Right lobe of liver (tissue), 6 donors: ENCODE data around the gene KLHL22. TPM values are rescaled to one million over a fixed set of nuclear protein-coding genes. Genes with fewer than 3 reads are reported as not detected.
A peak's percentile ranks its signal among the peaks of the same experiment; 100 is the strongest.
"Not testable (repeated sequence)": the region's sequence is repeated elsewhere in the genome, so short reads cannot be mapped to it uniquely, and the experiment has no call there.

Source experiments
- ATAC-seq, 4 donors: fragments of 200-7000 bp; cut with Tn5 transposase; one replicate each; pipeline ENCODE4 v1.9.1; 2020; ENCODE audit warnings: mild to moderate bottlenecking in 4 of 4, moderate library complexity in 4 of 4
- DNase-seq, 3 donors: peaks; one replicate each; pipeline ENCODE4 v3.0.0-alpha.2; 2020
- H3K27ac ChIP-seq, 3 donors: fragments of 200-600 bp; one replicate each; pipeline ENCODE4 v1.8.0; 2022
- H3K27me3 ChIP-seq, 2 donors: fragments of 200-600 bp; one replicate each; pipeline ENCODE4 v1.8.0; 2022
- H3K36me3 ChIP-seq, 4 donors: fragments of 200-600 bp; sonication (generic) in 1 of 4; one replicate each; pipeline versions ENCODE4 v1.5.1 to v1.8.0; 2017 to 2022; ENCODE audit warnings: control low read depth in 1 of 4
- H3K4me1 ChIP-seq, 4 donors: fragments of 200-600 bp; sonication (generic) in 1 of 4; one replicate each; pipeline versions ENCODE4 v1.5.1 to v1.8.0; 2017 to 2022; ENCODE audit warnings: control low read depth in 1 of 4
- H3K4me3 ChIP-seq, 3 donors: fragments of 200-600 bp; one replicate each; pipeline ENCODE4 v1.8.0; 2022
- H3K9me3 ChIP-seq, 4 donors: fragments of 200-600 bp; sonication (generic) in 1 of 4; one replicate each; pipeline versions ENCODE4 v1.5.1 to v1.8.0; 2017 to 2022; ENCODE audit warnings: control low read depth in 1 of 4
- POLR2A ChIP-seq: fragments of 450-650 bp; IDR thresholded peaks from one replicate; pipeline ENCODE4 v1.6.1; 2017; ENCODE audit warnings: antibody characterized with exemption, mild to moderate bottlenecking
- WGBS: methylation state at CpG from one replicate; pipeline ENCODE4 v1.1.6; 2018; ENCODE audit warnings: low coverage, low lambda C conversion rate; ENCODE audit not compliant: insufficient coverage; ENCODE audit errors: missing lambda C conversion rate; 5-methylcytosine and 5-hydroxymethylcytosine counted together
- intact Hi-C, 2 donors: fragments of 100-400 bp; cut with DNase I; formaldehyde crosslinking; loops; one replicate each; pipeline versions ENCODE4 v1.11.2 to v1.14.1; 2022
- total RNA-seq, 6 experiments: library from RNA; depleted of rRNA in 2 of 6; stranded (reverse); fragments of >200 nt in 2 of 6; fragmentation: NEBNext Ultra II Directional in 3 of 6; extraction: Animal tissue kit (Norgen Biotek cat#: 25700) in 3 of 6; gene quantifications; one replicate each; pipeline versions ENCODE4 v1.1.0 to v1.2.4, GENCODE V29; 2016 to 2023
- TF ChIP-seq, protein P1 (sequence below), 4 donors: fragments of 200-600 bp in 3 of 4; fragments of 450-650 bp in 1 of 4; IDR thresholded peaks; one replicate each; pipeline versions ENCODE4 v1.5.1 to v1.8.0; 2016 to 2022; ENCODE audit warnings: antibody characterized with exemption in 4 of 4, mild to moderate bottlenecking in 2 of 4
- donor health status: DM: no; HTN: yes; CAD: no.
- donor health status: DM: no; HTN: no; CAD: no.
- donor health status: DM: no; HTN: no; CAD: no.
- donor health status: DM: no; HTN: yes; CAD: no.
- donor health status: DM: no; HTN: yes; CAD: no.

The KLHL22 gene
- total RNA-seq, 6 experiments from 2014 or later, result 9.0 to 14.2 (median 10.2) TPM

DNA sequence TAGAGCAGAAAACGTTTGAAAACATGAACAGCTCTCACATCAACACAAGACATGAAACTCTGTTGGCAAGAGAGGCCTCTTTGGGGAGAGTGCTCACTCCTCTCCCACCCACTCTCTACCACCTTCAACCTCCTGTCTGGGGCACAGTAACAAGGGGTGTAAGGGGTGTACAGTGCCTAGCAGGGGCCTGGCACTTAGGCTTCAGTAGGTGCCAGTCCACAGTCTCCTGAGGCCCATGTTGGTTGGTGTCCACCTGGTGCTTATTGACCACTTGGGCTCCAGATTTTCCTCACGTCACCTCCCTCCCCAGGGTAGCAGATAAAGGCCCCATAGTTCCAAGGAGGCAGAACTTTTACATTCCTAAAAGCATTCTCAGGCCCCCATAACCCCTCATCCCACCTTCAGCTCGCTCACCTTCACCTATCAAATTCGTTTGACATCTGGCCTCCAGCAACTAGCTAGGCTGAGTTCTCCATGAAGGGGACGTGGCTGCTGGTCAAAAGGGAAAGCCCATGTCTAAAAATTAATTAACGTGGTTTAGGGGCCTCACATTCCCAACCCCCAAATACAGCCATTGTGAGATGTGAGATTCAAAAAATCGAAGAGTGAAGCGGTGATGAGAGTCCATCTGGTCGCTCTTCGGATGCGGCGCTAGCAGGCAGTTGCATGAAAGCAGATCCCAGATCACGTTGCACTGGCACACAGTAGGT, 11.1 kb upstream of the KLHL22 start:
- Histone ChIP-seq H3K36me3 (no peaks in the 10 kb centered on the region), H3K9me3 (no peaks in the 10 kb centered on the region), H3K27ac (peak overlapping the region in 1 of 3 donors; percentile 80), H3K4me1 (peaks cover 0 to 28% (median 5%) of the 10 kb centered on the region in 4 donors), H3K4me3 (peak overlapping the region; percentile 42 to 93 (median 92)), H3K27me3 (no peaks in the 10 kb centered on the region)
- DNase-seq (no peak), ATAC-seq (no peak)
- intact Hi-C loops, result no loop called here
- WGBS, result 67% methylated on average over 9 of the region's 13 CpGs
- TF ChIP-seq POLR2A, result no peak
- TF ChIP-seq, protein P1, sequence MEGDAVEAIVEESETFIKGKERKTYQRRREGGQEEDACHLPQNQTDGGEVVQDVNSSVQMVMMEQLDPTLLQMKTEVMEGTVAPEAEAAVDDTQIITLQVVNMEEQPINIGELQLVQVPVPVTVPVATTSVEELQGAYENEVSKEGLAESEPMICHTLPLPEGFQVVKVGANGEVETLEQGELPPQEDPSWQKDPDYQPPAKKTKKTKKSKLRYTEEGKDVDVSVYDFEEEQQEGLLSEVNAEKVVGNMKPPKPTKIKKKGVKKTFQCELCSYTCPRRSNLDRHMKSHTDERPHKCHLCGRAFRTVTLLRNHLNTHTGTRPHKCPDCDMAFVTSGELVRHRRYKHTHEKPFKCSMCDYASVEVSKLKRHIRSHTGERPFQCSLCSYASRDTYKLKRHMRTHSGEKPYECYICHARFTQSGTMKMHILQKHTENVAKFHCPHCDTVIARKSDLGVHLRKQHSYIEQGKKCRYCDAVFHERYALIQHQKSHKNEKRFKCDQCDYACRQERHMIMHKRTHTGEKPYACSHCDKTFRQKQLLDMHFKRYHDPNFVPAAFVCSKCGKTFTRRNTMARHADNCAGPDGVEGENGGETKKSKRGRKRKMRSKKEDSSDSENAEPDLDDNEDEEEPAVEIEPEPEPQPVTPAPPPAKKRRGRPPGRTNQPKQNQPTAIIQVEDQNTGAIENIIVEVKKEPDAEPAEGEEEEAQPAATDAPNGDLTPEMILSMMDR (IDR thresholded peaks at IDR 0.05), result no peak

DNA sequence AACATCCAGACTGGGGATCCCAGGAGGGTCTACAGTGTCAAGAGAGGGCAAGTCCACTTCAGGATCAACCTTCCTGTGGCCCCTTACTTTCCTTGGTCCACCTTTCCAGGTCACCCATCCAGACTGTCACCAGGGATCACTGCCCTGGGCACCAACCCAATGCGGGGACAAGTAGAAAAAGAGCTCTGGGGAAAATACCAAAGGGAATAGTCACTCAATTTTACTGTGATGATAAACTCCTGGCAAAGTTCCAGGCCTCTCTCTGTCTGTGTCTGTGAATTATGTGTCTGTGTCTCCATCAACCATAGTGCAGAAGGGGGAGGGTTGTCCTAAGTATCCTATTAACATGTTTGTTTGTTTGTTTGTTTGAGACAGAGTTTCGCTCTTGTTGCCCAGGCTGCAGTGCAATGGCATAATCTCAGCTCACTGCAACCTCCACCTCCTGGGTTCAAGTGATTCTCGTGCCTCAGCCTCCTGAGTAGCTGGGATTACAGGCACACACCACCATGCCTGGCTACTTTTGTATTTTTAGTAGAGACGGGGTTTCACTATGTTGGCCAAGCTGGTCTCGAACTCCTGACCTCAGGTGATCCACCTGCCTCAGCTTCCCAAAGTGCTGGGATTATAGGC, 8.8 kb upstream of the KLHL22 start:
- H3K27me3 ChIP-seq, ATAC-seq, H3K4me3 ChIP-seq, DNase-seq, H3K27ac ChIP-seq, H3K9me3 ChIP-seq, intact Hi-C loops, H3K36me3 ChIP-seq: not testable (repeated sequence)
- WGBS, result 85% methylated on average over 4 of the region's 5 CpGs
- H3K4me1 ChIP-seq, result peaks cover 0 to 11% (median 5%) of the 10 kb centered on the region in 4 donors

DNA sequence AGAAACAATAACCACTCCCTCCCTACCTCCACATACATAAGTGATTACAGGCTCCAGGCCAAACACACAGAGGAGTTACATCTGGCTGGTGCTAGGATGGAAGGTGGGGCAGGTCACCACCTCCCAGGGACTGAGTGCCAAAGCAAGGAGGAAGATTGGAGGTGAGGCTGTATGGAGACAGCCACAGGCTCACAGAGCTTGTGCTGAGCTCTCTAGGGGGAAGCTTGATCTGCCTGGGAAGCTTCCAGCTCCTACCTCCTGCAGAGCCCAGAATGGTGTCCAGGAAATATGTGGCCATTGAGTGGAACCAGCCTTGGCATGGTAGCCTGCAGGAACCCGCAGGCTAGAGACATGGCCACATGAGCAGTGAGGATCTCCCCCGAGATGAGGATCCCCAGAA, 8.2 kb upstream of the KLHL22 start:
- H3K27ac ChIP-seq, result no peak overlapping the region
- DNase-seq, result no peak
- no CpG with 5 or more reads among the region's 2 CpGs for WGBS

DNA sequence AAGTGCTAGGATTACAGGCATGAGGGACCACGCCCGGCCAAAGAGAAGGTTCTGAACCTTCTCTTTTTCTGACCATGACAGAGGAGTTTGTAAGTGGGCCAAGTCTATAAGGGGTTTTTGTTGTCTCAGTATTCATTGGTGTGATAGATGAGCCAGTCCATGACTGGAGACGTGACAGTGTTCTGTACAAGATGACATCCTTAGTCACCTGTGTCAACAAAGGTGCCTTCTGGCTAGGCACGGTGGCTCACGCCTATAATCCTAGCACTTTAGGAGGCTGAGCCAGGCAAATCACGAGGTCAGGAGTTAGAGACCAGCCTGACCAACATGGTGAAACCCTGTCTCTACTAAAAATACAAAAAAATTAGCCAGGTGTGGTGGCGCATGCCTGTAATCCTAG, 4.2 kb upstream of the KLHL22 start:
- Histone ChIP-seq H3K4me1 (peaks cover 0 to 6% (median 3%) of the 10 kb centered on the region in 4 donors), H3K4me3 (no peak overlapping the region), H3K9me3 (no peaks in the 10 kb centered on the region), H3K36me3 (no peaks in the 10 kb centered on the region), H3K27ac (no peak overlapping the region), H3K27me3 (no peaks in the 10 kb centered on the region)
- intact Hi-C loops, result no loop called here
- no peak for ATAC-seq
- WGBS, result 92% methylated on average over 7 of the region's 7 CpGs
- TF ChIP-seq POLR2A, result no peak
- TF ChIP-seq, protein P1 (IDR thresholded peaks at IDR 0.05), result no peak
- DNase-seq, result no peak

More for the DNA sequence above, 8.2 kb upstream of the KLHL22 start:
- intact Hi-C loops, result no loop called here
- H3K4me3 ChIP-seq, result no peak overlapping the region
- H3K4me1 ChIP-seq, result peaks cover 0 to 6% (median 3%) of the 10 kb centered on the region in 4 donors
- no peaks in the 10 kb centered on the region for H3K27me3 ChIP-seq
- no peaks in the 10 kb centered on the region for H3K9me3 ChIP-seq
- no peak for ATAC-seq
- no peak for TF ChIP-seq POLR2A
- TF ChIP-seq, protein P1 (IDR thresholded peaks at IDR 0.05), result no peak
- no peaks in the 10 kb centered on the region for H3K36me3 ChIP-seq

DNA sequence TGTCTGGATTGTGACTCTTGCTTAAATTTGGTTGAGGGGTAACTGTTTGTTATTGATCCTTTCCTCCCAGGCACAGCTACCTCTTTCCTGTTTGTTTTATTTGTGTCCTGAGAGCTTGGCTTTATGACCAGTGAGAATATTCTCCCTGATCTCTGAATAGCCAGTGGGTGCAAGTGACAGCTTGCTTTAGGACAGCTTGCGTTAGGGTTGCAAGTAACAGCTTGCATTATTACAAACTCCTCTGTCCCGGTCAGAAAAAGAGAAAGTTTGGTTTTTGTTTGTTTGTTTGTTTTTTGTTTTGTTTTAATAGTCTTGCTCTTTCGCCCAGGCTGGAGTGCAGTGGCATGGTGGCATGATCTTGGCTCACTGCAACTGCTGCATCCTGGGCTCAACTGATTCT, 3.3 kb upstream of the KLHL22 start:
- no peak for ATAC-seq
- WGBS, result 63% methylated on average over 1 of the region's 3 CpGs

More for the DNA sequence above, 3.3 kb upstream of the KLHL22 start:
- intact Hi-C loops, result no loop called here
- no peaks in the 10 kb centered on the region for H3K36me3 ChIP-seq
- TF ChIP-seq, protein P1 (IDR thresholded peaks at IDR 0.05), result no peak
- TF ChIP-seq POLR2A, result no peak
- H3K4me1 ChIP-seq, result peaks cover 0 to 14% (median 3%) of the 10 kb centered on the region in 4 donors
- H3K27me3 ChIP-seq, result no peaks in the 10 kb centered on the region
- no peaks in the 10 kb centered on the region for H3K9me3 ChIP-seq
- no peak for DNase-seq
- H3K4me3 ChIP-seq, result no peak overlapping the region
- no peak overlapping the region for H3K27ac ChIP-seq
